Muscle of back (tissue), 11 donors: Measurements from ENCODE around the gene UNK. TPM values are rescaled to one million over a fixed set of nuclear protein-coding genes. Genes with fewer than 3 reads are reported as not detected.
A peak's percentile ranks its signal among the peaks of the same experiment; 100 is the strongest.
"Not testable (repeated sequence)": the region's sequence is repeated elsewhere in the genome, so short reads cannot be mapped to it uniquely, and the experiment has no call there.

ENCODE experiments used
- DNase-seq, 3 donors: peaks; one replicate each; pipeline versions ENCODE4 v3.0.0 to v3.0.0-alpha.2; 2013
- polyA plus RNA-seq, 10 donors: library from polyadenylated mRNA; unstranded; fragments of 120-200 nt; gene quantifications; one replicate each; pipeline ENCODE4 v1.2.1, GENCODE V29; 2013; ENCODE audit not compliant: insufficient read length in 10 of 10

UNK gene
- polyA plus RNA-seq, 10 donors: 19.7 to 29.9 (median 24.9) TPM

- no peak for DNase-seq
These were observed 8.9 kb downstream of the UNK start for GRCh38 chr17:75793460-75793859.

GRCh38 chr17:75795820-75796607 lies 11.4 kb downstream of the UNK start:
- no peak for DNase-seq

GRCh38 chr17:75799402-75799801 lies 14.8 kb downstream of the UNK start:
- DNase-seq: no peak

- DNase-seq: no peak
These were observed 19.3 kb downstream of the UNK start for GRCh38 chr17:75803883-75804282.

- no peak for DNase-seq
These were observed 22.4 kb downstream of the UNK start for GRCh38 chr17:75806822-75807500.

- DNase-seq: no peak
These were observed 23.3 kb downstream of the UNK start for GRCh38 chr17:75807861-75808260.

GRCh38 chr17:75808549-75808904 lies 23.9 kb downstream of the UNK start:
- no peak for DNase-seq

GRCh38 chr17:75808905-75809621 lies 24.5 kb downstream of the UNK start:
- DNase-seq: peak in 1 of 3 donors; percentile 50

- DNase-seq: no peak
These were observed 25.1 kb downstream of the UNK start for GRCh38 chr17:75809631-75810111.

- DNase-seq: no peak
These were observed 25.6 kb downstream of the UNK start for GRCh38 chr17:75810216-75810615.

GRCh38 chr17:75810756-75811155 lies 26.1 kb downstream of the UNK start:
- DNase-seq: not testable (repeated sequence)

GRCh38 chr17:75811174-75811573 lies 26.6 kb downstream of the UNK start:
- DNase-seq: no peak

- DNase-seq: no peak
These were observed 27.7 kb downstream of the UNK start for GRCh38 chr17:75812096-75813013.

- DNase-seq: no peak
These were observed 28.7 kb downstream of the UNK start for GRCh38 chr17:75813081-75814020.

GRCh38 chr17:75814021-75814395 lies 29.4 kb downstream of the UNK start:
- DNase-seq: no peak

GRCh38 chr17:75814900-75815373 lies 30.3 kb downstream of the UNK start:
- no peak for DNase-seq

- no peak for DNase-seq
These were observed 30.8 kb downstream of the UNK start for GRCh38 chr17:75815399-75815798.

GRCh38 chr17:75816693-75817092 lies 32.1 kb downstream of the UNK start:
- DNase-seq: no peak

- no peak for DNase-seq
These were observed 33.0 kb downstream of the UNK start for GRCh38 chr17:75817571-75817970.

GRCh38 chr17:75818326-75818885 lies 33.8 kb downstream of the UNK start:
- no peak for DNase-seq
